Esophagus muscularis mucosa (tissue), 4 donors: ENCODE results near the gene AGO4. TPM values are rescaled to one million over a fixed set of nuclear protein-coding genes. Genes with fewer than 3 reads are reported as not detected.

ENCODE experiments used
- DNase-seq: peaks from one replicate; pipeline ENCODE4 v3.0.0-alpha.2; 2017; ENCODE audit errors: extremely low spot score
- H3K27ac ChIP-seq, 4 donors: fragments of 200-600 bp; sonication (generic); replicated peaks in 1 of 4; 1 replicate in 3 of 4; 2 replicates in 1 of 4; pipeline ENCODE4 v1.5.1; 2016 to 2019; ENCODE audit warnings: mild to moderate bottlenecking in 1 of 4
- H3K27me3 ChIP-seq, 4 donors: fragments of 200-600 bp; sonication (generic); one replicate each; pipeline versions ENCODE4 v1.5.1 to v1.6.0; 2016 to 2019
- H3K36me3 ChIP-seq, 4 donors: fragments of 200-600 bp; sonication (generic); one replicate each; pipeline ENCODE4 v1.5.1; 2016 to 2019
- H3K4me1 ChIP-seq, 4 donors: fragments of 200-600 bp; sonication (generic); one replicate each; pipeline ENCODE4 v1.5.1; 2016 to 2019
- H3K4me3 ChIP-seq, 4 donors: fragments of 200-600 bp; sonication (generic); 1 replicate in 2 of 4; 2 replicates in 2 of 4; pipeline ENCODE4 v1.5.1; 2016 to 2019; ENCODE audit warnings: mild to moderate bottlenecking in 4 of 4, moderate library complexity in 1 of 4
- H3K9me3 ChIP-seq, 4 donors: fragments of 200-600 bp; sonication (generic); 1 replicate in 3 of 4; 2 replicates in 1 of 4; pipeline ENCODE4 v1.5.1; 2016 to 2019
- CTCF ChIP-seq, 3 experiments: fragments of 200-600 bp in 2 of 3; fragments of 450-650 bp in 1 of 3; sonication (generic) in 2 of 3; IDR thresholded peaks; one replicate each; pipeline ENCODE4 v1.5.1; 2017 to 2019; ENCODE audit warnings: antibody characterized with exemption in 3 of 3, mild to moderate bottlenecking in 2 of 3, moderate library complexity in 1 of 3
- EP300 ChIP-seq: sonication (generic); formaldehyde crosslinking; IDR thresholded peaks from one replicate; pipeline ENCODE4 v1.6.1; 2017; ENCODE audit warnings: antibody characterized with exemption
- POLR2A ChIP-seq: fragments of 450-650 bp; IDR thresholded peaks from one replicate; pipeline ENCODE4 v1.6.1; 2017; ENCODE audit warnings: antibody characterized with exemption, moderate library complexity, mild to moderate bottlenecking, low read depth
- POLR2AphosphoS5 ChIP-seq, 2 donors: sonication (generic); formaldehyde crosslinking; IDR thresholded peaks; one replicate each; pipeline ENCODE4 v1.6.1; 2017; ENCODE audit warnings: antibody characterized with exemption in 2 of 2
- WGBS: methylation state at CpG from one replicate; pipeline ENCODE4 v1.1.5; 2018; 5-methylcytosine and 5-hydroxymethylcytosine counted together
- intact Hi-C: fragments of 100-400 bp; cut with DNase I; formaldehyde crosslinking; loops from one replicate; pipeline ENCODE4 v1.15.1; 2023
- total RNA-seq, 4 donors: library from RNA; depleted of rRNA; stranded (reverse); fragments of >200 nt; gene quantifications; one replicate each; pipeline versions ENCODE4 v1.1.0 to v1.2.1, GENCODE V29; 2016

AGO4 gene
- total RNA-seq, 4 donors from 2014 or later, result 25.2 to 42.7 (median 33.0) TPM

DNA sequence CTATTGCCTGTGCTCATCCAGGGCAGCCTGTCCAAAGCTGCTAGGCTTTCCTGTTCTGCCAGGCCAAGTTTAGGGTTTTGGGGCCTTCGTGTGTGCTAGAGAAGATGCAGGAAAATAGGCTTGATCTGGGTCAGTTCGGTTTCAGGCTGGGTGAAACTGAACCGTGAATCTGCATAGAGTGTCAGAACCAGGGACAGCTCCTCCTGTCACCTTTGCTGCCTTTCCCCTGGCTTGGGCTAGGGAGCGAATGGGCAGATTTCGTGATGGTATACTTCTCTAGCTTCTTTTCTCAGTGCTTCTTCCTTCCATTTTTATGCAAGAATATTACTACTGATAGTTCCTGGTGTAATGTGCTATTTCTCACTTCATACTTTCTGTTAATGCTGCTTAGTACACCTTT, 69.2 kb downstream of the AGO4 start:
- Histone ChIP-seq H3K4me1 (no peaks in the 10 kb centered on the region), H3K36me3 (no peaks in the 10 kb centered on the region), H3K4me3 (no peak overlapping the region), H3K27me3 (no peaks in the 10 kb centered on the region), H3K9me3 (no peaks in the 10 kb centered on the region), H3K27ac (no peak overlapping the region)
- DNase-seq, result no peak
- WGBS, result 50% methylated on average over 5 of the region's 5 CpGs
- intact Hi-C loops, result no loop called here
- no peak for TF ChIP-seq EP300
- no peak for TF ChIP-seq CTCF (IDR thresholded peaks at IDR 0.05)
- no peak for TF ChIP-seq POLR2A
- TF ChIP-seq POLR2AphosphoS5 (IDR thresholded peaks at IDR 0.05), result no peak

- H3K4me1 ChIP-seq, result peaks cover 24 to 40% (median 38%) of the 10 kb centered on the region in 4 donors
- 48% methylated on average over 4 of the region's 4 CpGs for WGBS
- no peaks in the 10 kb centered on the region for H3K36me3 ChIP-seq
- DNase-seq, result no peak
- TF ChIP-seq POLR2AphosphoS5 (IDR thresholded peaks at IDR 0.05) (no peak), EP300 (no peak), CTCF (IDR thresholded peaks at IDR 0.05) (no peak), POLR2A (no peak)
- no peak overlapping the region for H3K4me3 ChIP-seq
- no peak overlapping the region for H3K27ac ChIP-seq
- H3K9me3 ChIP-seq, result no peaks in the 10 kb centered on the region
- intact Hi-C loops, result no loop called here
- H3K27me3 ChIP-seq, result no peaks in the 10 kb centered on the region
Measured at GRCh38 chr1:35881850-35882273, 74.0 kb downstream of the AGO4 start.

- Histone ChIP-seq H3K36me3 (no peaks in the 10 kb centered on the region), H3K27ac (peak overlapping the region; percentile 28 to 86 (median 82)), H3K27me3 (no peaks in the 10 kb centered on the region), H3K4me1 (peaks cover 29 to 46% (median 42%) of the 10 kb centered on the region in 4 donors), H3K9me3 (no peaks in the 10 kb centered on the region), H3K4me3 (peak overlapping the region; percentile 87 to 99 (median 95))
- WGBS, result 50% methylated on average over 16 of the region's 16 CpGs
- intact Hi-C loops, result no loop called here
- TF ChIP-seq EP300 (no peak), POLR2AphosphoS5 (IDR thresholded peaks at IDR 0.05) (no peak), POLR2A (no peak), CTCF (IDR thresholded peaks at IDR 0.05) (no peak)
- DNase-seq, result no peak
Measured at GRCh38 chr1:35882586-35882944, 74.7 kb downstream of the AGO4 start.

DNA sequence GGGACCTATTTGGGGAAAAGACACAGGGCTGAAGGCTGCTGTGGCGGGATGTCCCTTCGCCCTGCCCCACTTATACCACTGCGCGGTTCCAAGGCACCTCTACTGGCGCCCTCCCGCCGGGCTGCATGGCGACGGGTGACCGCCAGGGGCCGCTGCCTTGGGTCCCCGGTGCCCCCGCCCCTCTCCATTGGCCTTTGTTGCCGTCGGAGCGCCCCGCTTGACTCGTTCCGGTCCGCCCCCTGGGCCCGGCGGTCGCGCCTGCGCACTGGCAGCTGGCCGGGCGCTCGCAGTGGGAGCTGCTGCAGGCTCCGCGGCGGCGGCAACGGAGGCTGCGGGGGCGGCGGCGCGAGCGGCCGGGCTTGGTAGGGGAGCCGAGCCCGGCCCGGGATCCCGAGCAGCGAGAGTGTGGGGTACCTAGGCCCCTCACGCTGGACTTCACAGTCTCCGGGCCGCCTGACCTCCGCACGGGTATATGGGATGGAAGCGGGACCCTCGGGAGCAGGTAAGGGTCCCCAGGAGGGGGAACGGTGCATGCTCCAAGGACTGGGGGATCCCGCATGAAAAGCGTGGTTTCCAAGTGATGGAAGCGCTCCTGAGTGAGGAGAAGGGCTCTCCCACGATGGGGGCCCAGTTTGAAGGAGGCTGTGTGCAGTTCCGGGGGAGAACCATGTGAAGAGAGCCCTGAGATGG, 75.3 kb downstream of the AGO4 start, which contains the start of gene AGO1:
Gene AGO1 (plus strand): TSS at position 265 of the 690 bp plus-strand sequence. CDS start 213 bp downstream, at position 478.
- TF ChIP-seq EP300 (no peak), POLR2A (peak; percentile 21), POLR2AphosphoS5 (IDR thresholded peaks at IDR 0.05) (peak; percentile 80 to 91), CTCF (IDR thresholded peaks at IDR 0.05) (peak in 2 of 3 experiments; percentile 98 to 99)
- WGBS, result 0% methylated on average over 9 of the region's 58 CpGs
- intact Hi-C loops, result no loop called here
- Histone ChIP-seq H3K4me3 (peak within 1 kb of the TSS; percentile 87 to 99 (median 95)), H3K36me3 (peaks cover 0 to under 1% (median 0%) of the 10 kb centered on the region in 4 donors), H3K9me3 (no peaks in the 10 kb centered on the region), H3K27me3 (no peaks in the 10 kb centered on the region), H3K4me1 (peaks cover 29 to 46% (median 42%) of the 10 kb centered on the region in 4 donors), H3K27ac (peak within 1 kb of the TSS; percentile 82 to 86 (median 84))
- peak; percentile 95 for DNase-seq
